ENCODE results near the gene TRIM26. TPM values are rescaled to one million over a fixed set of nuclear protein-coding genes. Genes with fewer than 3 reads are reported as not detected.
"Not testable (repeated sequence)": the region's sequence is repeated elsewhere in the genome, so short reads cannot be mapped to it uniquely, and the experiment has no call there.

Gene TRIM26
- total and polyA plus RNA-seq, 9 donors: 10.1 to 19.1 (median 15.4) TPM

GRCh38 chr6:30227763-30228487 lies 14.7 kb upstream of the TRIM26 start:
- H3K27me3 ChIP-seq (ENCODE audit: control insufficient read depth, insufficient read depth, low read length): no peaks in the 10 kb centered on the region
- H3K9me3 ChIP-seq (replicated peaks; ENCODE audit: control insufficient read depth, low read depth, low read length): peaks cover 4% of the 10 kb centered on the region
- H3K27ac ChIP-seq (ENCODE audit: low read length): no peak overlapping the region
- no peak for DNase-seq
- WGBS (ENCODE audit: insufficient coverage): 85% methylated on average over 2 of the region's 6 CpGs
- no peaks in the 10 kb centered on the region for H3K4me1 ChIP-seq (ENCODE audit: control insufficient read depth, insufficient read depth, low read length)
- no peaks in the 10 kb centered on the region for H3K36me3 ChIP-seq (ENCODE audit: control insufficient read depth, insufficient read depth, low read length)
- no peak overlapping the region for H3K4me3 ChIP-seq (ENCODE audit: low read length)

GRCh38 chr6:30227242-30227722 lies 14.1 kb upstream of the TRIM26 start:
- DNase-seq: no peak

GRCh38 chr6:30223339-30223738 lies 10.1 kb upstream of the TRIM26 start:
- Histone ChIP-seq H3K27me3 (ENCODE audit: control insufficient read depth, insufficient read depth, low read length) (no peaks in the 10 kb centered on the region), H3K4me1 (ENCODE audit: control insufficient read depth, insufficient read depth, low read length) (peaks cover 4% of the 10 kb centered on the region), H3K27ac (ENCODE audit: low read length) (no peak overlapping the region), H3K4me3 (ENCODE audit: low read length) (no peak overlapping the region), H3K9me3 (replicated peaks; ENCODE audit: control insufficient read depth, low read depth, low read length) (peaks cover 5% of the 10 kb centered on the region), H3K36me3 (ENCODE audit: control insufficient read depth, insufficient read depth, low read length) (no peaks in the 10 kb centered on the region)
- no CpG with 5 or more reads among the region's 1 CpG for WGBS (ENCODE audit: insufficient coverage)
- DNase-seq: no peak

More at GRCh38 chr6:30227242-30227722, 14.1 kb upstream of the TRIM26 start:
- Histone ChIP-seq H3K36me3 (ENCODE audit: control insufficient read depth, insufficient read depth, low read length) (no peaks in the 10 kb centered on the region), H3K27me3 (ENCODE audit: control insufficient read depth, insufficient read depth, low read length) (no peaks in the 10 kb centered on the region), H3K4me3 (ENCODE audit: low read length) (no peak overlapping the region), H3K9me3 (replicated peaks; ENCODE audit: control insufficient read depth, low read depth, low read length) (peaks cover 5% of the 10 kb centered on the region), H3K4me1 (ENCODE audit: control insufficient read depth, insufficient read depth, low read length) (no peaks in the 10 kb centered on the region), H3K27ac (ENCODE audit: low read length) (no peak overlapping the region)
- WGBS (ENCODE audit: insufficient coverage): 80% methylated on average over 1 of the region's 6 CpGs

- WGBS (ENCODE audit: insufficient coverage): 94% methylated on average over 14 of the region's 23 CpGs
- H3K27ac ChIP-seq (ENCODE audit: low read length); H3K4me1 ChIP-seq (ENCODE audit: control insufficient read depth, insufficient read depth, low read length); H3K36me3 ChIP-seq (ENCODE audit: control insufficient read depth, insufficient read depth, low read length); H3K9me3 ChIP-seq (replicated peaks; ENCODE audit: control insufficient read depth, low read depth, low read length); H3K27me3 ChIP-seq (ENCODE audit: control insufficient read depth, insufficient read depth, low read length); H3K4me3 ChIP-seq (ENCODE audit: low read length); DNase-seq: not testable (repeated sequence)
Observed at GRCh38 chr6:30221956-30222355, 8.8 kb upstream of the TRIM26 start.

GRCh38 chr6:30221395-30221794 lies 8.2 kb upstream of the TRIM26 start:
- not testable (repeated sequence) for H3K27ac ChIP-seq (ENCODE audit: low read length); H3K4me3 ChIP-seq (ENCODE audit: low read length); H3K36me3 ChIP-seq (ENCODE audit: control insufficient read depth, insufficient read depth, low read length); DNase-seq; H3K4me1 ChIP-seq (ENCODE audit: control insufficient read depth, insufficient read depth, low read length); H3K27me3 ChIP-seq (ENCODE audit: control insufficient read depth, insufficient read depth, low read length); H3K9me3 ChIP-seq (replicated peaks; ENCODE audit: control insufficient read depth, low read depth, low read length)
- no CpG with 5 or more reads among the region's 6 CpGs for WGBS (ENCODE audit: insufficient coverage)

- peaks cover 5% of the 10 kb centered on the region for H3K9me3 ChIP-seq (replicated peaks; ENCODE audit: control insufficient read depth, low read depth, low read length)
Observed at GRCh38 chr6:30219244-30219643, 6.0 kb upstream of the TRIM26 start.

GRCh38 chr6:30216096-30216495 lies 2.9 kb upstream of the TRIM26 start:
- DNase-seq: no peak
- Histone ChIP-seq H3K36me3 (ENCODE audit: control insufficient read depth, insufficient read depth, low read length) (peaks cover 4% of the 10 kb centered on the region), H3K27ac (ENCODE audit: low read length) (no peak overlapping the region), H3K27me3 (ENCODE audit: control insufficient read depth, insufficient read depth, low read length) (no peaks in the 10 kb centered on the region), H3K4me1 (ENCODE audit: control insufficient read depth, insufficient read depth, low read length) (peaks cover 14% of the 10 kb centered on the region), H3K4me3 (ENCODE audit: low read length) (no peak overlapping the region), H3K9me3 (replicated peaks; ENCODE audit: control insufficient read depth, low read depth, low read length) (no peaks in the 10 kb centered on the region)
- WGBS (ENCODE audit: insufficient coverage): 64% methylated on average over 3 of the region's 3 CpGs

More at GRCh38 chr6:30219244-30219643, 6.0 kb upstream of the TRIM26 start:
- Histone ChIP-seq H3K27me3 (ENCODE audit: control insufficient read depth, insufficient read depth, low read length) (no peaks in the 10 kb centered on the region), H3K4me3 (ENCODE audit: low read length) (no peak overlapping the region), H3K36me3 (ENCODE audit: control insufficient read depth, insufficient read depth, low read length) (no peaks in the 10 kb centered on the region), H3K27ac (ENCODE audit: low read length) (no peak overlapping the region), H3K4me1 (ENCODE audit: control insufficient read depth, insufficient read depth, low read length) (peaks cover 9% of the 10 kb centered on the region)
- WGBS (ENCODE audit: insufficient coverage): 0% methylated on average over 1 of the region's 1 CpG
- DNase-seq: peak; percentile 75

GRCh38 chr6:30214657-30214982 lies 1.4 kb upstream of the TRIM26 start:
- no CpG with 5 or more reads among the region's 14 CpGs for WGBS (ENCODE audit: insufficient coverage)
- H3K36me3 ChIP-seq (ENCODE audit: control insufficient read depth, insufficient read depth, low read length): peaks cover 8% of the 10 kb centered on the region
- H3K4me1 ChIP-seq (ENCODE audit: control insufficient read depth, insufficient read depth, low read length): peaks cover 14% of the 10 kb centered on the region
- no peaks in the 10 kb centered on the region for H3K9me3 ChIP-seq (replicated peaks; ENCODE audit: control insufficient read depth, low read depth, low read length)
- no peak for DNase-seq
- H3K27ac ChIP-seq (ENCODE audit: low read length): peak overlapping the region; percentile 98
- H3K4me3 ChIP-seq (ENCODE audit: low read length): peak overlapping the region; percentile 89
- no peaks in the 10 kb centered on the region for H3K27me3 ChIP-seq (ENCODE audit: control insufficient read depth, insufficient read depth, low read length)

- Histone ChIP-seq H3K9me3 (replicated peaks; ENCODE audit: control insufficient read depth, low read depth, low read length) (no peaks in the 10 kb centered on the region), H3K36me3 (ENCODE audit: control insufficient read depth, insufficient read depth, low read length) (peaks cover 8% of the 10 kb centered on the region), H3K4me1 (ENCODE audit: control insufficient read depth, insufficient read depth, low read length) (peaks cover 10% of the 10 kb centered on the region), H3K27ac (ENCODE audit: low read length) (peak overlapping the region; percentile 98), H3K27me3 (ENCODE audit: control insufficient read depth, insufficient read depth, low read length) (no peaks in the 10 kb centered on the region), H3K4me3 (ENCODE audit: low read length) (peak overlapping the region; percentile 89)
- peak; percentile 93 for DNase-seq
- under 1% methylated on average over 41 of the region's 45 CpGs for WGBS (ENCODE audit: insufficient coverage)
Observed at GRCh38 chr6:30213957-30214656, 901 bp upstream of the TRIM26 start.

- Histone ChIP-seq H3K27ac (ENCODE audit: low read length) (peak overlapping the region; percentile 98), H3K27me3 (ENCODE audit: control insufficient read depth, insufficient read depth, low read length) (no peaks in the 10 kb centered on the region), H3K36me3 (ENCODE audit: control insufficient read depth, insufficient read depth, low read length) (peaks cover 8% of the 10 kb centered on the region), H3K4me3 (ENCODE audit: low read length) (peak overlapping the region; percentile 89), H3K4me1 (ENCODE audit: control insufficient read depth, insufficient read depth, low read length) (peaks cover 10% of the 10 kb centered on the region), H3K9me3 (replicated peaks; ENCODE audit: control insufficient read depth, low read depth, low read length) (no peaks in the 10 kb centered on the region)
- DNase-seq: no peak
- WGBS (ENCODE audit: insufficient coverage): 0% methylated on average over 10 of the region's 12 CpGs
Observed at GRCh38 chr6:30213667-30213956, 406 bp upstream of the TRIM26 start.

All from muscle of leg (tissue), 11 donors.